GM21576 (cell line): ENCODE data around the gene ATP5PD.
A peak's percentile ranks its signal among the peaks of the same experiment; 100 is the strongest.

ENCODE experiments used
- ATAC-seq: cut with Tn5 transposase; IDR thresholded peaks from one replicate; pipeline ENCODE4 v1.9.1; 2021; ENCODE audit warnings: mild to moderate bottlenecking, moderate library complexity; ENCODE audit not compliant: unreplicated experiment

The ATP5PD gene

GRCh38 chr17:75046407-75047289, at the start of gene ATP5PD, which contains the start of gene KCTD2:
Gene ATP5PD, minus strand, starts transcription at chr17:75046969. Its CDS starts 4,319 bp downstream, at chr17:75042650.
Gene KCTD2, plus strand, starts transcription at chr17:75047225. Its CDS starts 26 bp downstream, at chr17:75047251.
- peak; percentile 94 for ATAC-seq

GRCh38 chr17:75096082-75096625, 49.4 kb upstream of the ATP5PD start:
- ATAC-seq, result no peak

- ATAC-seq, result no peak
Measured at GRCh38 chr17:75094871-75095399, 48.2 kb upstream of the ATP5PD start.

GRCh38 chr17:75093548-75094158, 46.9 kb upstream of the ATP5PD start:
- ATAC-seq, result no peak

GRCh38 chr17:75091855-75092327, 45.1 kb upstream of the ATP5PD start:
- no peak for ATAC-seq

- ATAC-seq, result no peak
Measured at GRCh38 chr17:75090871-75091854, 44.4 kb upstream of the ATP5PD start.

- ATAC-seq, result no peak
Measured at GRCh38 chr17:75088465-75089417, 42.0 kb upstream of the ATP5PD start.

- no peak for ATAC-seq
Measured at GRCh38 chr17:75087558-75088453, 41.0 kb upstream of the ATP5PD start, which contains the start of gene SLC16A5. Gene SLC16A5, plus strand, starts transcription at chr17:75087954. Its CDS starts 5,683 bp downstream, at chr17:75093637.

GRCh38 chr17:75087182-75087557, 40.4 kb upstream of the ATP5PD start:
- ATAC-seq, result no peak

- ATAC-seq, result no peak
Measured at GRCh38 chr17:75086496-75087181, 39.9 kb upstream of the ATP5PD start.

- no peak for ATAC-seq
Measured at GRCh38 chr17:75084039-75084660, 37.4 kb upstream of the ATP5PD start.

GRCh38 chr17:75082683-75083082, 35.9 kb upstream of the ATP5PD start:
- ATAC-seq, result no peak

GRCh38 chr17:75081611-75082540, 35.1 kb upstream of the ATP5PD start:
- no peak for ATAC-seq

GRCh38 chr17:75079023-75079373, 32.2 kb upstream of the ATP5PD start:
- no peak for ATAC-seq

GRCh38 chr17:75078284-75079022, 31.7 kb upstream of the ATP5PD start:
- ATAC-seq, result no peak
